Activated T-helper 1 cell treated with Interleukin-2 at 50 U/mL for 16 hours (primary cell): ENCODE data around the gene RPGRIP1L.
"Not testable (repeated sequence)": the region's sequence is repeated elsewhere in the genome, so short reads cannot be mapped to it uniquely, and the experiment has no call there.

Experiments used
- DNase-seq: peaks from one replicate; pipeline ENCODE4 v3.0.0-alpha.2; 2020; ENCODE audit warnings: low read depth

The RPGRIP1L gene

GRCh38 chr16:53712065-53712464, 8.4 kb upstream of the RPGRIP1L start:
- no peak for DNase-seq

- no peak for DNase-seq
Observed at GRCh38 chr16:53711390-53711789, 7.7 kb upstream of the RPGRIP1L start.

GRCh38 chr16:53708490-53708889, 4.8 kb upstream of the RPGRIP1L start:
- DNase-seq = no peak

- DNase-seq = no peak
Observed at GRCh38 chr16:53707671-53708070, 4.0 kb upstream of the RPGRIP1L start.

GRCh38 chr16:53704445-53704813, 770 bp upstream of the RPGRIP1L start:
- DNase-seq = no peak

GRCh38 chr16:53698271-53698670, 5.4 kb downstream of the RPGRIP1L start:
- not testable (repeated sequence) for DNase-seq

- DNase-seq = no peak
Observed at GRCh38 chr16:53695070-53695469, 8.6 kb downstream of the RPGRIP1L start.

- DNase-seq = no peak
Observed at GRCh38 chr16:53693320-53693719, 10.3 kb downstream of the RPGRIP1L start.

- no peak for DNase-seq
Observed at GRCh38 chr16:53692146-53692545, 11.5 kb downstream of the RPGRIP1L start.

GRCh38 chr16:53690771-53691170, 12.9 kb downstream of the RPGRIP1L start:
- DNase-seq = no peak

- DNase-seq = no peak
Observed at GRCh38 chr16:53689636-53690035, 14.0 kb downstream of the RPGRIP1L start.

GRCh38 chr16:53686710-53687109, 16.9 kb downstream of the RPGRIP1L start:
- DNase-seq = no peak

GRCh38 chr16:53685334-53685733, 18.3 kb downstream of the RPGRIP1L start:
- DNase-seq = not testable (repeated sequence)

- no peak for DNase-seq
Observed at GRCh38 chr16:53681354-53681753, 22.3 kb downstream of the RPGRIP1L start.

GRCh38 chr16:53680756-53681155, 22.9 kb downstream of the RPGRIP1L start:
- no peak for DNase-seq

- DNase-seq = no peak
Observed at GRCh38 chr16:53678756-53679343, 24.8 kb downstream of the RPGRIP1L start.

GRCh38 chr16:53678155-53678554, 25.5 kb downstream of the RPGRIP1L start:
- no peak for DNase-seq

GRCh38 chr16:53673189-53673588, 30.5 kb downstream of the RPGRIP1L start:
- DNase-seq = no peak

GRCh38 chr16:53672461-53672860, 31.2 kb downstream of the RPGRIP1L start:
- no peak for DNase-seq

- DNase-seq = no peak
Observed at GRCh38 chr16:53668869-53669268, 34.8 kb downstream of the RPGRIP1L start.

- no peak for DNase-seq
Observed at GRCh38 chr16:53666786-53667415, 36.8 kb downstream of the RPGRIP1L start.

- no peak for DNase-seq
Observed at GRCh38 chr16:53664724-53665345, 38.8 kb downstream of the RPGRIP1L start.

GRCh38 chr16:53662072-53662471, 41.6 kb downstream of the RPGRIP1L start:
- no peak for DNase-seq

GRCh38 chr16:53654946-53655345, 48.7 kb downstream of the RPGRIP1L start:
- DNase-seq = no peak
